ENCODE measurements around the gene PIK3C3.
"Not testable (repeated sequence)": the region's sequence is repeated elsewhere in the genome, so short reads cannot be mapped to it uniquely, and the experiment has no call there.

PIK3C3 gene

DNA sequence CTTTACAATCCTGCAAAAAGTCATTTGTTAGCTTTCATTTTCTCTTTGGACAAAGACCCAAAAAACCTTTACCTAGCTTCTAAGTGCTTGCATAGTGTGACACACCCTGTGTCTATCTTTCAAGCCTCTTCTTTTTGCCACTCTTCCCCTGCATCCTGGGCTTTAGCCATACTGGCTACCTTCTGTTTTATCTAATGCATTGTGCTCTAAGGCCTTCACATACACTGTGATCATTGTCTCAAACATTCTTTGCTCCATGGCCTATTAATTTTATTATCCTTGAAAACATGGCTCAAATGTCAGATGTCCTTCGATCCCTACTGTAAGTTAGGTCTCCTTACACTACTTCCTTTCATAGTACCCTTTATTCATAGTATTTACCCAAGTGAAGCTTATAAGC lies 84.4 kb downstream of the PIK3C3 start:
- no peak for DNase-seq (ENCODE audit: low read depth in 2 of 2)
- no peak overlapping the region for H3K4me3 ChIP-seq (replicated peaks in 1 of 2; ENCODE audit: low read depth in 2 of 2, low read length in 2 of 2)
- TF ChIP-seq, protein P1, sequence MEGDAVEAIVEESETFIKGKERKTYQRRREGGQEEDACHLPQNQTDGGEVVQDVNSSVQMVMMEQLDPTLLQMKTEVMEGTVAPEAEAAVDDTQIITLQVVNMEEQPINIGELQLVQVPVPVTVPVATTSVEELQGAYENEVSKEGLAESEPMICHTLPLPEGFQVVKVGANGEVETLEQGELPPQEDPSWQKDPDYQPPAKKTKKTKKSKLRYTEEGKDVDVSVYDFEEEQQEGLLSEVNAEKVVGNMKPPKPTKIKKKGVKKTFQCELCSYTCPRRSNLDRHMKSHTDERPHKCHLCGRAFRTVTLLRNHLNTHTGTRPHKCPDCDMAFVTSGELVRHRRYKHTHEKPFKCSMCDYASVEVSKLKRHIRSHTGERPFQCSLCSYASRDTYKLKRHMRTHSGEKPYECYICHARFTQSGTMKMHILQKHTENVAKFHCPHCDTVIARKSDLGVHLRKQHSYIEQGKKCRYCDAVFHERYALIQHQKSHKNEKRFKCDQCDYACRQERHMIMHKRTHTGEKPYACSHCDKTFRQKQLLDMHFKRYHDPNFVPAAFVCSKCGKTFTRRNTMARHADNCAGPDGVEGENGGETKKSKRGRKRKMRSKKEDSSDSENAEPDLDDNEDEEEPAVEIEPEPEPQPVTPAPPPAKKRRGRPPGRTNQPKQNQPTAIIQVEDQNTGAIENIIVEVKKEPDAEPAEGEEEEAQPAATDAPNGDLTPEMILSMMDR (IDR thresholded peaks at IDR 0.05; ENCODE audit: low read depth, low read length), result no peak

DNA sequence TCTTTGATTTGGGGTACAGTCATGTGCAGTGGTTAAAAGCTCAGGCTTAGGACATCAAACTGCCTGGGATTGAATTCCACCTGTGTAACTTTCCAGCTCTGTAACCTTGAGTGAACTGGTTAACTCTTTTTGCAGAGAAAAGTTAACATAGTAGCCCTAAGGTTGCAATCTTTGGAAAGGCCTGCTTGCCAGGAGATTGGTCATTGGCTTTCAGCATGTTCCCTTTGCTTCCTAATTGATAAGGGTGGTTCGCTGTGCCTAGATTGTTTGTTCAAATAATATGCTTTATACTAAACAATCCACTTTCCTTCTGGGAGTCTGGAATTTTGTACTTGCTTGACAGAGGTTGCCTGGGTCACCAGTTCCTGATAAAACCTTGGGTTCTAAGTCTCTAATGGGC lies 86.8 kb downstream of the PIK3C3 start:
- DNase-seq (ENCODE audit: low read depth in 2 of 2), result no peak
- no peak overlapping the region for H3K4me3 ChIP-seq (replicated peaks in 1 of 2; ENCODE audit: low read depth in 2 of 2, low read length in 2 of 2)
- TF ChIP-seq, protein P1 (IDR thresholded peaks at IDR 0.05; ENCODE audit: low read depth, low read length), result no peak

DNA sequence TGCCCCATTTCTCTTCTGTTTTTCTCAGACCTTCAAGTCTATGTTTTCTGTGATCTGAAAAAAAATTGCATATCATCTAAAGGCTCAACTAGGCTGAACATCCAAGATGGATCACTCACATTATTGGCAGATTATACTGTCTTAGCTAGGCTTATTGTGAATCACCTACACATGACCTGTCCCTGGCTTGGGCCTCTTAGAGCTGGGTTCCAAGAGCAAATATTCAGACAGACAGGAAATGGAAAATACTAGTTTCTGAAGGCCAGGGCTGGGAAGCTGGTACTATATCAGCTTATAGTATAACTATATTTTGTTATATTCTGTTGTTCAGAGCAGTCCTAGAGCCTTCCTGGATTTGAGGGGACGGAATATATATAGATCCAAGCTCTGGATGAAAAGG lies 90.3 kb downstream of the PIK3C3 start:
- peak; percentile 17 to 60 for DNase-seq (ENCODE audit: low read depth in 2 of 2)
- H3K4me3 ChIP-seq (replicated peaks in 1 of 2; ENCODE audit: low read depth in 2 of 2, low read length in 2 of 2), result no peak overlapping the region
- TF ChIP-seq, protein P1 (IDR thresholded peaks at IDR 0.05; ENCODE audit: low read depth, low read length), result no peak

DNA sequence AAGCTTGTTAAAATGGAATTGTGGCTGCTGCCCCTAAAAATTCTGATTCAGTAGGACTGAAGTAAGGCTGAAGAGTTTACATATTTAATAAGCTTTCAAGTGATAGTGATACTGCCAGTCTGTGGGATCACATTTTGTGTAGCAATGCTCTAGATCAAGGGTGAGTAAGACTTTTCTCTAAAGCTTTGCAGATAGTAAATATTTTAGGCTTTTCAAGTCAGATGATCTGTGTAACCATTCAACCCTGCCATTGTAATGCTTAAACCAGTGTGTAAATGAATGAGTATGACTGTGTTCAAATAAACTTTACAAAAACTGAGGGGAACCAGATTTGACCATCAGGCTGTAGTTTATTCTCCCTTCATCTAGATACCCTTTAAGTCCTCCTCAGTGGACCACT lies 92.7 kb downstream of the PIK3C3 start:
- peak; percentile 9 to 35 for DNase-seq (ENCODE audit: low read depth in 2 of 2)
- no peak overlapping the region for H3K4me3 ChIP-seq (replicated peaks in 1 of 2; ENCODE audit: low read depth in 2 of 2, low read length in 2 of 2)
- TF ChIP-seq, protein P1 (IDR thresholded peaks at IDR 0.05; ENCODE audit: low read depth, low read length), result no peak

DNA sequence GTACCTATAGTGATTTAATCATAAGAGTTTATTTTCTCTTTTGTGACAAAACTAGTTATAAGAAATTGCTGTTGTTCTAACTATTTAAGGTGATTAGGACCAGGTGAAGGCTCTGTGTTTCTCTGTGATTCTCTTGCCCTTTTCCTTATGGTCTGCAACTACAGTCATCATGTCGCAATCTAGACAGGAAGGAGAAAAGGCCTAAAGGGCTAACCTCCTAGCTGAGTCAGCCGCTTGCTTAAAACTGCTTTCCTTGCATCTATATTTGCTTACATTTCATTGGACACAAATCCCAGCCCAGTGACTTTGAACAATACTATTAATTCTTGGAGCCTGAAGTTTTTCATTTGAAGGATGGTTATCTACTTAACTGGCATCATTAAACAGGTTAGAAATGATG lies 93.1 kb downstream of the PIK3C3 start:
- DNase-seq (ENCODE audit: low read depth in 2 of 2), result peak; percentile 80 to 93
- H3K4me3 ChIP-seq (replicated peaks in 1 of 2; ENCODE audit: low read depth in 2 of 2, low read length in 2 of 2), result no peak overlapping the region
- TF ChIP-seq, protein P1 (IDR thresholded peaks at IDR 0.05; ENCODE audit: low read depth, low read length), result no peak

DNA sequence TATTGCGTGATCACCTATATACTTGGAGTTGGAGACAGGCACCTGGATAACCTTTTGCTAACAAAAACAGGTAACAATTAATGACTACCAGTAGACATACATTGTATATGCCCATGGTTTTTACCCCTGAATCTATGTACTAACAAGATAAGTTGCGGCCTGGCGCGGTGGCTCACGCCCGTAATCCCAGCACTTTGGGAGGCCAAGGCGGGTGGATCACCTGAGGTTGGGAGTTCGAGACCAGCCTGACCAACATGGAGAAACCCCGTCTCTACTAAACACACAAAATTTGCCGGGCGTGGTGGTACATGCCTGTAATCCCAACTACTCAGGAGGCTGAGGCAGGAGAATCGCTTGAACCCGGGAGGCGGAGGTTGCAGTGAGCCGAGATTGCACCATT lies 94.5 kb downstream of the PIK3C3 start:
- H3K4me3 ChIP-seq (replicated peaks in 1 of 2; ENCODE audit: low read depth in 2 of 2, low read length in 2 of 2); DNase-seq (ENCODE audit: low read depth in 2 of 2): not testable (repeated sequence)

DNA sequence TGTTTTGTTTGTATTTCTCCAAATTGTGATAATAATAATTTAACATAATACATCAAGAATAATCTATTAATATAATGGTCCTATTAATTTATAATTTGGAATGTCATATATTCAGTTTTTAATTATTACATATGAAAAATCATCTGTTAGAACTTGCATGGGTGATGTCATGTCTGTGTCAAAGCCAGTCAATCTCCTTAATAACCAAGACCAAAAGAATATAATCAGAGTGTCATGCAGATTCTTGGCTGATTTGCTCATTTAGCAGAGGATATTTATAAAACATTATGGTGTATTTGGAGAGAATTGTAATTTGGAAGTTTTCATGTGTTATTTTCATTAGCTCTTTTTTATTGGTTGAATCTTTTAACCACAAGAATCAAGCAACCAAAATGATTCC lies 96.4 kb downstream of the PIK3C3 start:
- no peak for DNase-seq (ENCODE audit: low read depth in 2 of 2)
- TF ChIP-seq, protein P1 (IDR thresholded peaks at IDR 0.05; ENCODE audit: low read depth, low read length), result no peak
- H3K4me3 ChIP-seq (replicated peaks in 1 of 2; ENCODE audit: low read depth in 2 of 2, low read length in 2 of 2), result no peak overlapping the region

All from cardiac fibroblast (primary cell).